Endothelial cell (in vitro differentiated cells): Measurements from ENCODE around the gene RGS3. TPM values are rescaled to one million over a fixed set of nuclear protein-coding genes. Genes with fewer than 3 reads are reported as not detected.
A peak's percentile ranks its signal among the peaks of the same experiment; 100 is the strongest.

Experiments
- DNase-seq: peaks from one replicate; pipeline ENCODE4 v3.0.0; 2021; ENCODE audit warnings: low spot score
- H3K27ac Mint-ChIP-seq: one replicate; pipeline ENCODE4 v1.8.0; 2021; ENCODE audit warnings: mixed read lengths, inconsistent platforms; ENCODE audit not compliant: unreplicated experiment
- H3K27me3 Mint-ChIP-seq: one replicate; pipeline ENCODE4 v1.8.0; 2021; ENCODE audit warnings: mild to moderate bottlenecking, moderate library complexity, mixed read lengths, inconsistent platforms; ENCODE audit not compliant: unreplicated experiment
- H3K36me3 Mint-ChIP-seq: one replicate; pipeline ENCODE4 v1.8.0; 2021; ENCODE audit warnings: mild to moderate bottlenecking, low read depth, mixed read lengths, inconsistent platforms; ENCODE audit not compliant: unreplicated experiment
- H3K4me1 Mint-ChIP-seq: one replicate; pipeline ENCODE4 v1.8.0; 2021; ENCODE audit warnings: mild to moderate bottlenecking, mixed read lengths, inconsistent platforms; ENCODE audit not compliant: unreplicated experiment
- H3K4me3 Mint-ChIP-seq: one replicate; pipeline ENCODE4 v1.8.0; 2021; ENCODE audit warnings: mild to moderate bottlenecking, mixed read lengths, inconsistent platforms; ENCODE audit not compliant: unreplicated experiment
- H3K9me3 Mint-ChIP-seq: one replicate; pipeline ENCODE4 v1.8.0; 2021; ENCODE audit warnings: mixed read lengths, inconsistent platforms; ENCODE audit not compliant: unreplicated experiment
- total RNA-seq: library from RNA; stranded (reverse); fragmentation: NEBNext Ultra II Directional; extraction: Animal tissue kit (Norgen Biotek cat#: 25700); gene quantifications from one replicate; pipeline ENCODE4 v1.2.1, GENCODE V29; 2021; ENCODE audit not compliant: unreplicated experiment
- TF ChIP-seq, protein P1 (sequence below): fragments of 200-600 bp; sonication (generic); IDR thresholded peaks from one replicate; pipeline ENCODE4 v1.5.0; 2021; ENCODE audit warnings: antibody characterized with exemption; ENCODE audit not compliant: unreplicated experiment

Gene RGS3
- total RNA-seq, 1 donor from 2014 or later: 474 TPM

GRCh38 chr9:113513111-113513510, 49.6 kb downstream of the RGS3 start:
- Mint-ChIP-seq H3K27ac (peak overlapping the region; percentile 65), H3K27me3 (peaks cover 22% of the 10 kb centered on the region), H3K9me3 (no peaks in the 10 kb centered on the region), H3K4me1 (peaks cover 83% of the 10 kb centered on the region), H3K36me3 (peaks cover 83% of the 10 kb centered on the region), H3K4me3 (peak overlapping the region; percentile 79)
- no peak for DNase-seq
- TF ChIP-seq, protein P1, sequence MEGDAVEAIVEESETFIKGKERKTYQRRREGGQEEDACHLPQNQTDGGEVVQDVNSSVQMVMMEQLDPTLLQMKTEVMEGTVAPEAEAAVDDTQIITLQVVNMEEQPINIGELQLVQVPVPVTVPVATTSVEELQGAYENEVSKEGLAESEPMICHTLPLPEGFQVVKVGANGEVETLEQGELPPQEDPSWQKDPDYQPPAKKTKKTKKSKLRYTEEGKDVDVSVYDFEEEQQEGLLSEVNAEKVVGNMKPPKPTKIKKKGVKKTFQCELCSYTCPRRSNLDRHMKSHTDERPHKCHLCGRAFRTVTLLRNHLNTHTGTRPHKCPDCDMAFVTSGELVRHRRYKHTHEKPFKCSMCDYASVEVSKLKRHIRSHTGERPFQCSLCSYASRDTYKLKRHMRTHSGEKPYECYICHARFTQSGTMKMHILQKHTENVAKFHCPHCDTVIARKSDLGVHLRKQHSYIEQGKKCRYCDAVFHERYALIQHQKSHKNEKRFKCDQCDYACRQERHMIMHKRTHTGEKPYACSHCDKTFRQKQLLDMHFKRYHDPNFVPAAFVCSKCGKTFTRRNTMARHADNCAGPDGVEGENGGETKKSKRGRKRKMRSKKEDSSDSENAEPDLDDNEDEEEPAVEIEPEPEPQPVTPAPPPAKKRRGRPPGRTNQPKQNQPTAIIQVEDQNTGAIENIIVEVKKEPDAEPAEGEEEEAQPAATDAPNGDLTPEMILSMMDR: no peak

DNA sequence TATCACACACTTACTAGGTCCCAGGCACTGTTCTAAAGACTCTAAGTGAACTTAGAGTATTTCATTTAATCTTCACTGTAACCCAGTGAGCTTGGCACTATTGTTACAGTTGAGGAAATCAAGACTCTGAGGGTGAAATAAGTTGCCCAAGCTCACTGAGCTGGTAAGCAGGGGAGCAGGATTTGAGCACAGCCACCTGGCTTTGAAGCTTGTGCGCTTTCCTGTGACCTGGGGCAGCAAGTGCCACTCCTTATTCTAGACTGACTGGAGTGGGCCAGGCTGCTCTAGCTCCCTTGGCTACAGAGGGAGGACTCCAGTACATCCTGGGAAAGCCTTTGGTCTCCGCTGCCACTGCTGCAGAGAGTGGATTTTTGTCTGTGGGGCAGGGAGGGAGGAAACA, 50.0 kb downstream of the RGS3 start:
- Mint-ChIP-seq H3K4me3 (peak overlapping the region; percentile 79), H3K36me3 (peaks cover 83% of the 10 kb centered on the region), H3K9me3 (no peaks in the 10 kb centered on the region), H3K4me1 (peaks cover 83% of the 10 kb centered on the region), H3K27me3 (peaks cover 22% of the 10 kb centered on the region), H3K27ac (peak overlapping the region; percentile 85)
- TF ChIP-seq, protein P1: no peak
- DNase-seq: no peak

DNA sequence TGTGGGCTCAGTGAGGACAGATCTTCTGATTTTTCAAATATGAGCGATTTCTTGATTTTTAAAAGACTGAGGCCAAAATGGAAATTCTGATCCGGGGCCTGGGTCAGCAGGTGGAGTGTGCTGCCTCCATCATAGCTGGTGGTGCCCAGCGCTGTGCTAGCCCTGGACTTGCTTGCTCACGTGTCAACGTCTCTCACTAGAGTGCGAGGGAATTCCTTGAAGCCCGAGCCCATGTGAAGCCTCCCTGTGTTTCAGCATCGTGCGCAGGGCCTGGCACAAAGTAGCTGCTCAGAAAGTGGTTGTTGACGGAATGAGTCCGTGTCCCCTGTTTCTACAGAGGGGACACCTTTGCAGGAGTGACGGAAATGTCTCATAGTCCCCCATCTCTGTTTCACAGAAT, 50.5 kb downstream of the RGS3 start:
- H3K4me3 Mint-ChIP-seq: peak overlapping the region; percentile 77
- peaks cover 85% of the 10 kb centered on the region for H3K4me1 Mint-ChIP-seq

DNA sequence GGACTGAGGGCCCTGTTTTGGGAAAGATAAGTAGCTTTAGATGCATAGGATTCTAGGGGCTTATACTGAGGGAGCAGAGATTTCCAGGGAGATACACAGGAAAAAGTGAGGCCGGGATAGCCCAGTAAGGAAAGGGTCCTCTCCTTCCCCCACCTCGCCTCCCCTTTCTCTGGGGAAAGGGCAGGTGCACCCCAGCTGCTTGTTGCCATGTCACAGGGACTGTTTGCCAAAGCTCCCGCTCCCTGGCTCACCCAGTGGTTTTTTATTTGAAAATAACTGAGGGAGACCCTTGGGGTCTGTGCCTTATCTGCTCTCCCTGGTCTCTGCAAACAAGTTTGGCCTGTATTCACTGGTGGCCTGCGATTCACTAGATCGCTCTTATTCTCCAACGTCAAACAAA, 51.2 kb downstream of the RGS3 start:
- H3K27ac Mint-ChIP-seq: peak overlapping the region; percentile 52
- H3K27me3 Mint-ChIP-seq: peaks cover 19% of the 10 kb centered on the region
- TF ChIP-seq, protein P1: no peak
- no peak for DNase-seq
- no peaks in the 10 kb centered on the region for H3K9me3 Mint-ChIP-seq
- peaks cover 81% of the 10 kb centered on the region for H3K36me3 Mint-ChIP-seq
- peaks cover 85% of the 10 kb centered on the region for H3K4me1 Mint-ChIP-seq
- H3K4me3 Mint-ChIP-seq: peak overlapping the region; percentile 77

More for the DNA sequence above, 50.5 kb downstream of the RGS3 start:
- DNase-seq: no peak
- Mint-ChIP-seq H3K36me3 (peaks cover 83% of the 10 kb centered on the region), H3K27ac (peak overlapping the region; percentile 85), H3K9me3 (no peaks in the 10 kb centered on the region), H3K27me3 (peaks cover 19% of the 10 kb centered on the region)
- TF ChIP-seq, protein P1: no peak

DNA sequence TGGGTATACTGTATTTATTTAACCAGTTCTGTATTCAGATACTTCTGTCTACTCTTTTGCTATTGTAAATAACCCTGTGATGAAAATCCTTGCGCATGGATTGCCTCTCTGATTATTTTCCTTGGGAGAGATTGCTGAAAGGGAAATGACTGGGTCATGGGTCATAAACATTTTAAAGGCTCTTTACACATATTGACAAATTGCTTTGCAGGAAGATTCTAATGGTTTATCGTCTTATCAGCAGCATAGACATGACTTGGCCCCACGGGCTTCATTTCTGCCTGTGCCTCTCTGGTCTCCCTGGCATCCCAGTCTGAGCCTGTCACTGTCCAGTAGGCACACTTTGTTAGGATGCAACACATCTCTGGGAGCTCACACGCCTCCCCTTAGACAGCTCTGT, 52.3 kb downstream of the RGS3 start:
- TF ChIP-seq, protein P1: no peak
- no peak for DNase-seq
- Mint-ChIP-seq H3K27me3 (peaks cover 19% of the 10 kb centered on the region), H3K4me3 (peak overlapping the region; percentile 82), H3K27ac (peak overlapping the region; percentile 74), H3K4me1 (peaks cover 83% of the 10 kb centered on the region), H3K9me3 (no peaks in the 10 kb centered on the region), H3K36me3 (peaks cover 79% of the 10 kb centered on the region)
